Ishikawa (cell line): ENCODE results near the gene SPESP1.

ENCODE experiments used
- CEBPB ChIP-seq: IDR thresholded peaks from 2 replicates; pipeline ENCODE4 v1.6.1; 2012
- CREB1 ChIP-seq: IDR thresholded peaks from 2 replicates; pipeline ENCODE4 v1.6.1; 2012; ENCODE audit warnings: low read depth
- EGR1 ChIP-seq: IDR thresholded peaks from 2 replicates; pipeline ENCODE4 v1.6.1; 2012
- EP300 ChIP-seq: IDR thresholded peaks from 2 replicates; pipeline ENCODE4 v1.6.1; 2012; ENCODE audit warnings: borderline replicate concordance
- FOXM1 ChIP-seq: IDR thresholded peaks from 2 replicates; pipeline ENCODE4 v1.6.1; 2012; ENCODE audit warnings: low read depth, borderline replicate concordance
- MAX ChIP-seq: IDR thresholded peaks from 2 replicates; pipeline ENCODE4 v1.6.1; 2012
- NFIC ChIP-seq: IDR thresholded peaks from 2 replicates; pipeline ENCODE4 v1.6.1; 2012
- RAD21 ChIP-seq: IDR thresholded peaks from 2 replicates; pipeline ENCODE4 v1.6.1; 2012; ENCODE audit warnings: low read depth
- REST ChIP-seq: IDR thresholded peaks from 2 replicates; pipeline ENCODE4 v1.6.1; 2012; ENCODE audit warnings: low read depth, mild to moderate bottlenecking
- TAF1 ChIP-seq: IDR thresholded peaks from 2 replicates; pipeline ENCODE4 v1.6.1; 2012; ENCODE audit warnings: low read depth, mild to moderate bottlenecking
- TCF12 ChIP-seq: IDR thresholded peaks from 2 replicates; pipeline ENCODE4 v1.6.1; 2012; ENCODE audit warnings: low read depth
- TEAD4 ChIP-seq: IDR thresholded peaks from 2 replicates; pipeline ENCODE4 v1.6.1; 2012
- USF1 ChIP-seq: IDR thresholded peaks from 2 replicates; pipeline ENCODE4 v1.6.1; 2012
- YY1 ChIP-seq: IDR thresholded peaks from 2 replicates; pipeline ENCODE4 v1.6.1; 2012; ENCODE audit warnings: low read depth
- ZBTB7A ChIP-seq: IDR thresholded peaks from 2 replicates; pipeline ENCODE4 v1.6.1; 2012; ENCODE audit warnings: low read depth

The SPESP1 gene

GRCh38 chr15:68894208-68894607 is 36.1 kb upstream of the SPESP1 start:
- no peak for TF ChIP-seq NFIC
- no peak for TF ChIP-seq TEAD4
- no peak for TF ChIP-seq TCF12
- no peak for TF ChIP-seq FOXM1
- TF ChIP-seq YY1 = no peak
- TF ChIP-seq RAD21 = no peak
- no peak for TF ChIP-seq ZBTB7A

GRCh38 chr15:68896178-68896577 is 34.1 kb upstream of the SPESP1 start:
- TF ChIP-seq CEBPB (no peak), FOXM1 (no peak), TEAD4 (no peak)

GRCh38 chr15:68897016-68897415 is 33.3 kb upstream of the SPESP1 start:
- TF ChIP-seq YY1 (no peak), CREB1 (no peak), MAX (no peak), NFIC (no peak)

GRCh38 chr15:68900027-68900426 is 30.3 kb upstream of the SPESP1 start:
- no peak for TF ChIP-seq REST
- no peak for TF ChIP-seq NFIC
- TF ChIP-seq ZBTB7A = no peak
- TF ChIP-seq CREB1 = no peak
- no peak for TF ChIP-seq EGR1
- no peak for TF ChIP-seq TEAD4
- TF ChIP-seq YY1 = no peak
- TF ChIP-seq TAF1 = no peak
- no peak for TF ChIP-seq MAX
- no peak for TF ChIP-seq USF1
- TF ChIP-seq RAD21 = no peak
- TF ChIP-seq EP300 = no peak

GRCh38 chr15:68907396-68907923 is 22.9 kb upstream of the SPESP1 start:
- TF ChIP-seq TEAD4 (no peak), USF1 (no peak), EP300 (no peak)

GRCh38 chr15:68909601-68910100 is 20.7 kb upstream of the SPESP1 start:
- no peak for TF ChIP-seq TCF12
- TF ChIP-seq REST = no peak

- TF ChIP-seq RAD21 (no peak), CEBPB (no peak), EGR1 (no peak), TAF1 (no peak)
Observed at GRCh38 chr15:68910341-68910740, 20.0 kb upstream of the SPESP1 start.

GRCh38 chr15:68910816-68911215 is 19.5 kb upstream of the SPESP1 start:
- TF ChIP-seq TEAD4 (no peak), RAD21 (no peak), REST (no peak), TAF1 (no peak), CREB1 (no peak), ZBTB7A (no peak), NFIC (no peak), CEBPB (no peak), EP300 (no peak), EGR1 (no peak), YY1 (no peak), USF1 (no peak)
